Measurements from ENCODE around the gene ZCCHC18. TPM values are rescaled to one million over a fixed set of nuclear protein-coding genes. Genes with fewer than 3 reads are reported as not detected.

ZCCHC18 gene
- total and polyA plus RNA-seq, 2 donors (not counting 3 experiments of a cell fraction or from before 2014, with no cell fraction given): 2.3 to 2.7 TPM

GRCh38 chrX:104118765-104119164 lies 6.4 kb downstream of the ZCCHC18 start:
- Histone ChIP-seq H3K4me2 (ENCODE audit: insufficient read depth, low read length) (no peak overlapping the region), H3K4me3 (replicated peaks in 1 of 3; ENCODE audit: insufficient read depth in 1 of 3, low read depth in 1 of 3, low read length in 3 of 3) (no peak overlapping the region), H2AFZ (ENCODE audit: low read depth, low read length) (no peak overlapping the region), H3K4me1 (ENCODE audit: control insufficient read depth, extremely low read depth, insufficient read depth, low read length) (peaks cover 10% of the 10 kb centered on the region), H3K27ac (ENCODE audit: insufficient read depth, low read depth, low read length) (no peak overlapping the region), H3K9me1 (replicated peaks; ENCODE audit: control insufficient read depth, extremely low read depth, insufficient read depth, low read length) (no peaks in the 10 kb centered on the region), H3K9ac (replicated peaks; ENCODE audit: extremely low read depth, insufficient read depth, low read length) (no peak overlapping the region), H4K20me1 (replicated peaks; ENCODE audit: control insufficient read depth, extremely low read depth, insufficient read depth, low read length) (no peaks in the 10 kb centered on the region), H3K9me3 (replicated peaks; ENCODE audit: control insufficient read depth, insufficient read depth, low read length) (no peaks in the 10 kb centered on the region), H3K36me3 (ENCODE audit: control insufficient read depth in 2 of 2, extremely low read depth in 1 of 2, insufficient read depth in 2 of 2, low read length in 2 of 2) (no peaks in the 10 kb centered on the region), H3K79me2 (ENCODE audit: control insufficient read depth, insufficient read depth, low read length) (no peaks in the 10 kb centered on the region), H3K27me3 (ENCODE audit: control insufficient read depth in 2 of 2, insufficient read depth in 2 of 2, low read length in 2 of 2) (no peaks in the 10 kb centered on the region)
- DNase-seq (ENCODE audit: low read depth, low spot score) (no peak), FAIRE-seq (no peak)
- dilution Hi-C loops (cut with MboI; ENCODE audit: extremely low pct_ligation_motif_present, low sequenced_read_pairs): no loop called here
- intact Hi-C loops (cut with micrococcal nuclease): no loop called here
- ChIA-PET POLR2A (no interaction called here), CTCF (no interaction called here)
- no TSS peak for BruUV-seq (replicated peaks)
- TF ChIP-seq GATA2 (IDR thresholded peaks at IDR 0.05; ENCODE audit: insufficient read depth, insufficient read length, low read depth, low read length): no peak
- no peak for TF ChIP-seq MAX (IDR thresholded peaks at IDR 0.05; ENCODE audit: insufficient read depth, insufficient read length)
- TF ChIP-seq POLR2A (IDR thresholded peaks at IDR 0.05; ENCODE audit: low read depth, low read length): no peak
- TF ChIP-seq EZH2 (IDR thresholded peaks at IDR 0.05; ENCODE audit: borderline replicate concordance, low read depth, low read length, severe bottlenecking): no peak
- no peak for TF ChIP-seq JUN (IDR thresholded peaks at IDR 0.05; ENCODE audit: borderline replicate concordance, insufficient read depth, insufficient read length, low read depth)
- TF ChIP-seq POLR2AphosphoS5 (IDR thresholded peaks at IDR 0.05; ENCODE audit: insufficient read depth, low read depth, low read length): no peak
- TF ChIP-seq FOS (IDR thresholded peaks at IDR 0.05; ENCODE audit: borderline replicate concordance, insufficient read depth, low read length): no peak
- no peak for TF ChIP-seq MYC (IDR thresholded peaks at IDR 0.05; ENCODE audit: low read depth, low read length)
- TF ChIP-seq CTCF (IDR thresholded peaks at IDR 0.05; ENCODE audit: extremely low read depth in 1 of 2, insufficient read depth in 1 of 2, low read depth in 1 of 2, low read length in 2 of 2): no peak

Measured in endothelial cell of umbilical vein (primary cell).